ENCODE data around the gene PAFAH1B2. TPM values are rescaled to one million over a fixed set of nuclear protein-coding genes. Genes with fewer than 3 reads are reported as not detected.

Gene PAFAH1B2
- total RNA-seq, 1 donor from 2014 or later = 400 TPM

DNA sequence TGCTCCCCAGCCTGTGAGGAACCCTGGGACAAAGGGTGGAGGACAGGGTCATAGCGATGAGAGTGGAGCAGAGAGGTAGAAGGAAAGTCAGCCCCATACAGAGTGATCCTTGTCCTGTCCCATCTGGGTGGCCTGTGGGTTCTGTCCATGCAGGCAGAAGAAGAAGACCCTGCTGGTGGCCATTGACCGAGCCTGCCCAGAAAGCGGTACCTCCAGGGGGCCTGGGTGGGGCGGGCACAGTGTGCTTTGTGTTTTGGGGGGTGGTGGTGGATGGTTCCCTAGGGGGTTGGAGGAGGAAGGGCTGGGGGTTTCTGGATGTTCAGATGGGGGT is 42.3 kb downstream of the PAFAH1B2 start:
- DNase-seq (ENCODE audit: low spot score in 2 of 2) = peak in 1 of 2 donors; percentile 6
- no peak for FAIRE-seq

DNA sequence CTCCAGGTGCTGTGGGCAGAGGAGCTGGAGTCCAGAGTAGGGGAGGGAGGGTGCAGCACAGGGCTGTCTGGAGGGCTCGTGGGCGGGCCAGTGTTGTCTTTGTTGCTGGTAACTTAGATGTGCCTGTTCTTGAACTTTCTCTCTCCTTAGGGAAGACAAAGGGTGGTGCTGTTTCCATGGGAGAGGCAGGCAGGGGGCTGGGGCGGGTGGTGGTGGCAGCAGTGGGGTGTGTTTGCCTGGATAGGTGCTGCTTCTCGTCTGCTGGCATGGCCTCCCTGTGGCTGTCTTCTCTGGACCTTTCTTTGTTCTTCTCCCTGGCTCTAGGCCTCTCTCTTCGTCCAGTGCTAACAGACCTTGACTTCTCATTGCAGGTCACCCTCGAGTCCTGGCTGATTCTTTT is 42.9 kb downstream of the PAFAH1B2 start:
- DNase-seq (ENCODE audit: low spot score in 2 of 2) (peak in 1 of 2 donors; percentile 1), FAIRE-seq (no peak)

GRCh38 chr11:117187428-117187798 is 43.3 kb downstream of the PAFAH1B2 start:
- FAIRE-seq = no peak
- DNase-seq (ENCODE audit: low spot score in 2 of 2) = peak in 1 of 2 donors; percentile 2

DNA sequence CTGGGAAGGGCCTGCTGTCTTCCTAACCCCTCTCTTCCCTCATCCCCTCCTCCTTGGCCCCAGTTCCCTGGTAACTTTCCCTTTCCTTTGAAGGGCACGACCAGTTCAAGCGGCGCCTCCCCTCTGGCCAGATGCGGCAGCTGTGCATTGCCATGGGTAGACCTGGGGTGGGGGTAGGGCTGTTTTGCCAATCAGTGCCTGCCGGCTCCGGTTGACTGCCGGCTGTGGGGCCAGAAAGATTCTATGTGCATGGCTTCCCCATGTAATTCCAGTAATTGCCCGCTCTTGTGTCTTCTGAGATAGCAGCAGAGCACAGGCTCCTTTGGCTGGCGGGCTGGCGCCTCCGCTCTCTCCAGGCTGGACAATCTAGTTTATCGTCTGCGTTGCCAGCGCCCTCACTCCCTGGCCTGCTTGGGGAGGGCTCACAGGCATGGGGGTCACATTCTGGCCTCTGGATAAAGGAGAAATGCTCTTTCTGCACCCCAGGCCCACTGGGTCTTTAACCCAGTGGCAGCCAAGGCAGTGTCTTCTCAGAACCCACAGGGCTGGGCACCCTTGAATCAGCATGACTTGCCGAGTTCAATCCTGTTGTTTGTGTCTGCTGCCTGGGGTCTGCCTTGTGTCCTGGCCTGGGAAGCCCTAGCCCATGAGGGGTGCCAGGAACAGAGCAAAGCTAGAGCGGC is 43.9 kb downstream of the PAFAH1B2 start:
- DNase-seq (ENCODE audit: low spot score in 2 of 2) (peak in 1 of 2 donors; percentile 5), FAIRE-seq (no peak)

- no peak for FAIRE-seq
- no peak for DNase-seq (ENCODE audit: low spot score in 2 of 2)
Measured at GRCh38 chr11:117188620-117189081, 44.6 kb downstream of the PAFAH1B2 start.

GRCh38 chr11:117189191-117189940 is 45.3 kb downstream of the PAFAH1B2 start:
- FAIRE-seq (no peak), DNase-seq (ENCODE audit: low spot score in 2 of 2) (no peak)

DNA sequence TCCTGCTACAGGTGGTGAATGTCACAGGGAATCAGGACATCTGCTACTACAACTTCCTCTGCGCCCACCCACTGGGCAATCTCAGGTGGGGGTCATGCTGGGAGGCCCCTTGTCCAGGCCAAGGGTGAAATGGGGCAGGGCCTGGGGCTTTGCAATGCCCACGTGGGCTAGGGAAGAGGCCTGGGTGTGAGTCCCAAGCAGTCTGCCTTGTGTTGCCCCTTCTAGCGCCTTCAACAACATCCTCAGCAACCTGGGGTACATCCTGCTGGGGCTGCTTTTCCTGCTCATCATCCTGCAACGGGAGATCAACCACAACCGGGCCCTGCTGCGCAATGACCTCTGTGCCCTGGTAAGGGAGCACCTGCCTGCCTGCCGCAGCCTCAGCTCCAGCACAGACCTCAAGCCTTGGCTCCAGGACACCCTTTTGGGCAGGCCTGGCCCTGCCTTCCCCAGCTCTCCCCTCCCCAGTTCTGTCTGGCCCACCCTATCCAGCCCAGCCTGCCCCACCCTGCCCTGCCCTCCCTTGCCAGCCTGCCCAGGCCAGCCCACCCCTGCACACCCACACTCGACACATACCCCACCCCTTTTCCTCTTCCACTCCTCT is 46.0 kb downstream of the PAFAH1B2 start:
- DNase-seq (ENCODE audit: low spot score in 2 of 2) (no peak), FAIRE-seq (no peak)

- DNase-seq (ENCODE audit: low spot score in 2 of 2) (no peak), FAIRE-seq (no peak)
Measured at GRCh38 chr11:117191680-117192400, 47.8 kb downstream of the PAFAH1B2 start.

- no peak for DNase-seq (ENCODE audit: low spot score in 2 of 2)
- no peak for FAIRE-seq
Measured at GRCh38 chr11:117192401-117192875, 48.4 kb downstream of the PAFAH1B2 start.

DNA sequence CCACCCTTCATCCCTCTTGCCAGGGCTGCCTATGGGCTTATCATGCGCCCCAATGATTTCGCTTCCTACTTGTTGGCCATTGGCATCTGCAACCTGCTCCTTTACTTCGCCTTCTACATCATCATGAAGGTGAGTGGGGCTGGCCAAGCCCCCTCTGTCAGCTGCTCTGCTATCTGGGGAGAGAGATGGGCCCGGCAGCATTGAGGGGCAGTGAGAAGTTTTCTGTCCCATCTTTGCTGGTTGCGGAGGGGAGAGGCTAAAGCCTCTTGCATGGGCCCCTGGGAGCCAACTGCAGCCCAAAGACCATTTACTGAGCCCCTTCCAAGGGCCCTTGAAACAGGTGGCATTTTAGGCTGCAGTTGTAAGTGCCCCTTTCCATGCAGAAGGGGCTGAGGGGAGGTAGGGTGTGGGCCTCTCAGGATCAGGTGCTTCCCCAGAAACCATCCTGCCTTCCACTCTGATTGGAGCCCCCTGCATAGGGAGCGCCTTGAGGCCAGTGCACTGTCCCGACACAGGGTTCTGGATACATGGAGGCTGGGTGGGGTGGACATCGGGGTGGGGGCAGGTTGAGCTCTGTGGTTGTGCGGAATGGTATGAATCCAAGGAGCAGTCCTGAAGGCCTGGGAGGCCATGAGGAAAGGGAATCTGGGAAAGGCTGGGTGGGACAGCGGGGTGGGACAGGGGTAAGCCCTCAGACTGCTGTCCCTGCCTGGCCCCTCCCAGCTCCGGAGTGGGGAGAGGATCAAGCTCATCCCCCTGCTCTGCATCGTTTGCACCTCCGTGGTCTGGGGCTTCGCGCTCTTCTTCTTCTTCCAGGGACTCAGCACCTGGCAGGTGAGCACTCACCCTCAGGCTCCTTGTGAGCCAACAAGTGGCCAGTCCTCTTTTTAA is 49.3 kb downstream of the PAFAH1B2 start:
- FAIRE-seq (no peak), DNase-seq (ENCODE audit: low spot score in 2 of 2) (no peak)

- FAIRE-seq = no peak
- DNase-seq (ENCODE audit: low spot score in 2 of 2) = no peak
Measured at GRCh38 chr11:117194267-117194666, 50.2 kb downstream of the PAFAH1B2 start.

GRCh38 chr11:117195258-117195657 is 51.2 kb downstream of the PAFAH1B2 start:
- no peak for FAIRE-seq
- no peak for DNase-seq (ENCODE audit: low spot score in 2 of 2)

GRCh38 chr11:117195761-117196160 is 51.7 kb downstream of the PAFAH1B2 start:
- DNase-seq (ENCODE audit: low spot score in 2 of 2) (no peak), FAIRE-seq (no peak)

GRCh38 chr11:117197006-117197405 is 52.9 kb downstream of the PAFAH1B2 start:
- no peak for FAIRE-seq

DNA sequence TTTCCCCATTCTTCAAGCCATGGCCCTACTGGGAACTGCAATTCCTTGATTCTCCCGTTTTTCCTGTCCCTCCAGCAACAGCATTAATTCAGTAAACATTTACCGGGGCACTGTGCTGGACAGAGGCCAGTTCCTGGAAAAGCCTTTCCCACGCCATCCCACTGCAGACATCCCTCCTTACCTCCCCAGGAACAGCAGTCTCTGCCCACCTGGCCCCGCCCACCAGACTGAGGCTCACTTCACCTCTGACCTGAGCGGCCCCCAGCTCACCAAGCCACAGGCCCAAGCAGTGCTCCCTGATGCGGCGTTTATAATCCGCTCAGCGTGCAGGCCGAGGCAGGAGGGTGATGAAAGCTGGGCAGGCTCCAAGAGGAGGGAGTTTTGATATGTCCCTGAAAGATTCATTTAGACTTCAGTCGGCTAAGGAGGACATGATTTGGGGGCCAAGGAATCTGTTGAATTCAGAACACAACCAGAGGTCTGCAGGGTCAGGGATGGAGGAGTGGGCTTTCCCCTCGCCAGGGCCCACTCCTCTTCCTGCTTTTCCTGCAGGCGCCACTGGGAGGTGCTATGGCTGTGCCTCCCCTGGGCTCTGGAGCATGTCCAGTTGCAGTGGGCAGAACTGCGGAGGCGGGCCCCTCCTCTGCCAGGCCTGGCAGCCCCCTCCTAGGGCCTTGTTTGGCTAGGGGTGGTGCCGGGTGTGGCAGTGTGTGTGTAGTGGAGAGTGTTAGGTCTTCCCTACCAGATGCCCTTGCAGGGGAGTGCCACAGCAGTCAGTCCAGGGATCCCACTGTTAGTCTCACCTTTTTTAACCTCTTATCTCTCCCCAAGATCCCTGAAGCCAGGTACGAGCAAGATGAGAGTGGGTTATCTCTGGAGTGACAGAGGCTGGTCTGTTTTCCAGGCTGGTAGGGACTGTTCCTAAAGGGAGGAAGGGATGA is 53.7 kb downstream of the PAFAH1B2 start:
- no peak for FAIRE-seq
- no peak for DNase-seq (ENCODE audit: low spot score in 2 of 2)

More at GRCh38 chr11:117197006-117197405, 52.9 kb downstream of the PAFAH1B2 start:
- DNase-seq (ENCODE audit: low spot score in 2 of 2) = no peak

DNA sequence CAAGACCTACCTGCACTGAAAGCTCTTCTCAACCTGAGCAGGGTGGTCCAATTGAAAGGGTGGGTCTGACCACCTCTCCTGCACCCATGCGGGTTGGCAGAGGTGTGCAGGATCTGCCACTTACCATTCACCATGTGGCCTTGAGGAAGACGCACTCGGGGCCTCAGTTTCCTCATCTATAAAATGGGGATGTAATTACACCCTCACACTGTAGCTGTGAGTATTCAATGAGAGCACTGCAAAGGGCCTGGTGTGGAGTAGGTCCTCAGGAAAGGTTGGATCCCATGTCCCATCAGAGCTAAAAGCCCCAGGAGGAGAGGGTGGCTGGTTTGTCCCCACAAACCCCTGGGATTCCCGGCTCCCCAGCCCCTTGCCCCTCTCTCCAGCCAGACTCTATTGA is 54.5 kb downstream of the PAFAH1B2 start:
- FAIRE-seq (no peak), DNase-seq (ENCODE audit: low spot score in 2 of 2) (no peak)

DNA sequence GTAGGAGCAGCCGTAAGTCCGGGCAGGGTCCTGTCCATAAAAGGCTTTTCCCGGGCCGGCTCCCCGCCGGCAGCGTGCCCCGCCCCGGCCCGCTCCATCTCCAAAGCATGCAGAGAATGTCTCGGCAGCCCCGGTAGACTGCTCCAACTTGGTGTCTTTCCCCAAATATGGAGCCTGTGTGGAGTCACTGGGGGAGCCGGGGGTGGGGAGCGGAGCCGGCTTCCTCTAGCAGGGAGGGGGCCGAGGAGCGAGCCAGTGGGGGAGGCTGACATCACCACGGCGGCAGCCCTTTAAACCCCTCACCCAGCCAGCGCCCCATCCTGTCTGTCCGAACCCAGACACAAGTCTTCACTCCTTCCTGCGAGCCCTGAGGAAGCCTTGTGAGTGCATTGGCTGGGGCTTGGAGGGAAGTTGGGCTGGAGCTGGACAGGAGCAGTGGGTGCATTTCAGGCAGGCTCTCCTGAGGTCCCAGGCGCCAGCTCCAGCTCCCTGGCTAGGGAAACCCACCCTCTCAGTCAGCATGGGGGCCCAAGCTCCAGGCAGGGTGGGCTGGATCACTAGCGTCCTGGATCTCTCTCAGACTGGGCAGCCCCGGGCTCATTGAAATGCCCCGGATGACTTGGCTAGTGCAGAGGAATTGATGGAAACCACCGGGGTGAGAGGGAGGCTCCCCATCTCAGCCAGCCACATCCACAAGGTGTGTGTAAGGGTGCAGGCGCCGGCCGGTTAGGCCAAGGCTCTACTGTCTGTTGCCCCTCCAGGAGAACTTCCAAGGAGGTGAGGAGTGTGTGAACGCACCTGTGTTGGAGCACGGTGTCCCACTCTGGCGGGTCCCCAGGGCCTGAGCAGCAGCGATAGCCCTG is 55.2 kb downstream of the PAFAH1B2 start, which contains the start of gene TAGLN:
TSS of gene TAGLN (plus strand) at position 318 of the 863 bp plus-strand sequence. CDS start 3,644 bp downstream, outside the sequence.
- peak in 1 of 2 donors; percentile 65 for DNase-seq (ENCODE audit: low spot score in 2 of 2)
- no peak for FAIRE-seq

Measured in frontal cortex (tissue), 4 donors.